Endothelial cell of umbilical vein (primary cell): Measurements from ENCODE around the gene OR6K2.

ENCODE experiments used
- POLR2A ChIP-seq: IDR thresholded peaks from 2 replicates; pipeline ENCODE4 v1.6.1; 2012; ENCODE audit warnings: low read depth, mild to moderate bottlenecking, control low read depth, low read length
- POLR2AphosphoS5 ChIP-seq: IDR thresholded peaks from 2 replicates; pipeline ENCODE4 v1.6.1; 2012; ENCODE audit warnings: low read depth, mild to moderate bottlenecking, control low read depth, low read length, moderate library complexity; ENCODE audit not compliant: insufficient read depth
- TF ChIP-seq, protein P1 (sequence below), 2 donors: IDR thresholded peaks; 1 replicate in 1 of 2; 2 replicates in 1 of 2; pipeline ENCODE4 v1.5.1; 2011; ENCODE audit warnings: low read length in 2 of 2, mild to moderate bottlenecking in 2 of 2, moderate library complexity in 2 of 2, control low read depth in 1 of 2, inconsistent platforms in 1 of 2, low read depth in 1 of 2; ENCODE audit not compliant: insufficient read depth in 1 of 2; ENCODE audit errors: extremely low read depth in 1 of 2

DNA sequence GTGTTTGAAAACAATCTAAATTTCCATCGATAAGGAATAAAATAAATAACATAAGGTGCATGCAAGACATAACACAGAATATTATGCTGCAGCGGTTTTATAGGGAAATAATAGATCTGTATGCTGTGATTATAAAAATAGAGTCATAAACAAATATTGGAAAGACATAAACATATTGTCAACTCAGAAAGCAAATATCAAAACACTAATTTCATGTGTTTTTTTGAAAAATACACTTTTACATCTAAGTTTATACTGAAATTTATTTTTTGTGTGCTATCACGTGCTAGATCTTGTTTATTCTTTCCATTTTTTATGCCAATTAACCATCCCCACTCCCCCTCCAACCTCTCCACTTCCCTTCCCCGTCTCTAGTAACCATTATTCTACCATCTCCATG is 10.6 kb upstream of the OR6K2 start:
- TF ChIP-seq POLR2AphosphoS5 (no peak), POLR2A (no peak)
- TF ChIP-seq, protein P1, sequence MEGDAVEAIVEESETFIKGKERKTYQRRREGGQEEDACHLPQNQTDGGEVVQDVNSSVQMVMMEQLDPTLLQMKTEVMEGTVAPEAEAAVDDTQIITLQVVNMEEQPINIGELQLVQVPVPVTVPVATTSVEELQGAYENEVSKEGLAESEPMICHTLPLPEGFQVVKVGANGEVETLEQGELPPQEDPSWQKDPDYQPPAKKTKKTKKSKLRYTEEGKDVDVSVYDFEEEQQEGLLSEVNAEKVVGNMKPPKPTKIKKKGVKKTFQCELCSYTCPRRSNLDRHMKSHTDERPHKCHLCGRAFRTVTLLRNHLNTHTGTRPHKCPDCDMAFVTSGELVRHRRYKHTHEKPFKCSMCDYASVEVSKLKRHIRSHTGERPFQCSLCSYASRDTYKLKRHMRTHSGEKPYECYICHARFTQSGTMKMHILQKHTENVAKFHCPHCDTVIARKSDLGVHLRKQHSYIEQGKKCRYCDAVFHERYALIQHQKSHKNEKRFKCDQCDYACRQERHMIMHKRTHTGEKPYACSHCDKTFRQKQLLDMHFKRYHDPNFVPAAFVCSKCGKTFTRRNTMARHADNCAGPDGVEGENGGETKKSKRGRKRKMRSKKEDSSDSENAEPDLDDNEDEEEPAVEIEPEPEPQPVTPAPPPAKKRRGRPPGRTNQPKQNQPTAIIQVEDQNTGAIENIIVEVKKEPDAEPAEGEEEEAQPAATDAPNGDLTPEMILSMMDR (IDR thresholded peaks at IDR 0.05; ENCODE audit: extremely low read depth in 1 of 2, insufficient read depth in 1 of 2, low read depth in 1 of 2, low read length in 2 of 2): no peak
